Suppressor macrophage (primary cell): ENCODE results near the gene PLA2G2D.
"Not testable (repeated sequence)": the region's sequence is repeated elsewhere in the genome, so short reads cannot be mapped to it uniquely, and the experiment has no call there.

Experiments used
- DNase-seq, 4 experiments: peaks; one replicate each; pipeline ENCODE4 v3.0.0-alpha.2; 2020 to 2022

PLA2G2D gene

GRCh38 chr1:20142001-20142710, 22.8 kb upstream of the PLA2G2D start:
- no peak for DNase-seq

DNA sequence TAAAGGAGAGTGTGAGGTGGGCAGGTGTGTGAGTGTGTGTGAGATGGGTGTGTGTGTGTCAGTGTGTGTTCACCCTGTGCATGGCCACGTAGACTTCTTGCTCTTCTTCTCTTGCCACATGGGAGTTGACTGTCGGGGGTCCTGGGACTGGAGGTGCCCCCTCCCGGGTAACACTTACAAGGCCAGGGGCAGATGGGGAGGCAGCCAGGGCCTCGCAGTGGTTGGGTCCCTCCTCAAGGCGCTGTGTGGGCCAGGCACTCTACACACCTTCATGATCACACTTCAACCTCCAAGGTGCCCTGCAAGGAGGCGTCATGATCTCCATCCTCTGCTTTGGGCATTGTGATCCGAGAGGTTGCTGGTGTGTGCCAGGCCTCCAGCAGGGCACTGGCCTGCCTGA, 22.1 kb upstream of the PLA2G2D start:
- no peak for DNase-seq

- no peak for DNase-seq
Measured at GRCh38 chr1:20141001-20141400, 21.7 kb upstream of the PLA2G2D start.

DNA sequence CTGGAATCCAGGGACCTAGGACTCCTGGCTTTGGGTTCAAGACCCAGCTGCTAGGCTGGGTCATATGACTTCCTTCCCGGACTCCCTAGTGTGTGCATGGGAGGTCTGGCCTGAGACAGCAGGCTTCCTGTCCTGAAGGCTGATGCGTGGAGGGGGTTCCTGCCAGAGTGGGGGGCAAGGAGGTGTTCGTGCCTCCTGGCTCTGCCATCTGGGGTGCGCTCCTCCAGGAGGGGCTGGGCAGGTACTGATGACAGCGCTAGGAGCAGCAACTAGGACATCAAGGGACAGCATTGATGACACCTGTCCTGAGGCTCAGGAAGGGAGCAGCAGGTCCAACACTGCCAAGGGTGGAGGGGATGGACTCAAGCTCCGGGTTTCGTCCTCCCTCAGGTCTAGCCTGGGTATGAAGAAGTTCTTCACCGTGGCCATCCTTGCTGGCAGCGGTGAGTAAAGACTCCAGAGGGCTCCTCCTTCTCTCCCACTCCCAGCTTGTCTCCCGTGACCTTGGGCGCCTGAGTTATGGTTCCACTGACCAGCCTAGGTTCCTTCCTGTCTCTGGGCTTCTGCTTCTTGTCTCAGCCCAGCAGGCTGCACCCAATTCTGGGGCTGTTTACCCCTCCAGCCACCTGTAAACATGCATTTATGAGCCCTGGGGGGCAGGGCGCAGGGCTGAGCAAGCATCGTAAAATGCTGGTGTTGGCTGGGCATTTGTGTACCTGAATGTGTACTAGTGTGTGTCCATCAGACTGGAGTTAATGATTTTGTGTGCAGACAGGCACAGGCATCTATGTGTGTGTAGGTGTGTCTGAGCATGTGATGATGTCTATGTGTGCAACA, 20.7 kb upstream of the PLA2G2D start:
- no peak for DNase-seq

DNA sequence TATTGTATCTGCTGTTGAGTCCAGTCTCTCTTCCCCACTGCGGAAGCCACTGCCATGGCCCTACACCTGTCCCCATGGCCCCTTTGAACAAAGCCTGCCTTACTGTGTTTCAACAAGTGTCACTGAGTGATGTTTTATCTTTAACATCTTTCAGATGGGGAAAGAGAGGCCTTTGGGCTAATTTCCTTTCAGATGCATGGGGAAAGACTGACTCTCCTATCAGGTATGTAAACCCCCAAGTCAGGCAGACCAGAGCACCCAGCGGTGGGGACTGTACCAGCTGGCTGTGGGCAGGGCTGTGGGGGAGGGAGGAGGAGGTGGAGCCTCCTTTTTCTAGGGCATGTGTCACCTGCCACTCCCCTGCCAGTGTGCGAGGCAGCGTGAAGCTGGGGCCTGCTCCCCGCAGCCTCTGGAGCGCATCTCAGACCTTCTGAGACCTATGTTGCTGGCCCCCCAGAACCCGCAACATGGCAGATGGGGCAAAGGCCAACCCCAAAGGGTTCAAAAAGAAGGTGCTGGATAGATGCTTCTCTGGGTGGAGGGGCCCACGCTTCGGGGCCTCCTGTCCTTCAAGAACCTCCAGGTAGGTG, 19.7 kb upstream of the PLA2G2D start, which contains the start of gene PLA2G2F:
Gene PLA2G2F (plus strand): TSS at position 363 of the 590 bp plus-strand sequence. CDS start 105 bp downstream, at position 468.
- DNase-seq = no peak

GRCh38 chr1:20138346-20138745, 19.0 kb upstream of the PLA2G2D start:
- DNase-seq = no peak

DNA sequence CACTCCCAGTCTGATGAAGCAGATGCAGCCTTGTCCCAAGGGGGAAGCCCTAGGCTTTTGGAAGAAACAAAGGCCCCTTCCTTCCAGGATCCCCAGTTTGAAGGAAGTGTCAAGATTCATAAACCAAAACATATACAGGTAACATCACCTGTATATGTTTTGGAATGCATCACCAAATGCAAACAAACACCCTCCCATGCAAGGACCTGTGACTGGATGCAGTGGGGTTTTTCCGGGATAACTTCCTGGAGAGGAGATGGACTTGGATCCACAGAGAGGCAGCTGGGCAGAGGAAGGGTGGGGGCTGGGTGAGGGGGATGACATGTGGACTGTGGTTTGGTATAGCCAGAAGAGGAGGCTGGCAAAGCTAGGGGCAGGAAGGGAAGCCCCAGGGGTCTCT, 18.3 kb upstream of the PLA2G2D start:
- DNase-seq = no peak

DNA sequence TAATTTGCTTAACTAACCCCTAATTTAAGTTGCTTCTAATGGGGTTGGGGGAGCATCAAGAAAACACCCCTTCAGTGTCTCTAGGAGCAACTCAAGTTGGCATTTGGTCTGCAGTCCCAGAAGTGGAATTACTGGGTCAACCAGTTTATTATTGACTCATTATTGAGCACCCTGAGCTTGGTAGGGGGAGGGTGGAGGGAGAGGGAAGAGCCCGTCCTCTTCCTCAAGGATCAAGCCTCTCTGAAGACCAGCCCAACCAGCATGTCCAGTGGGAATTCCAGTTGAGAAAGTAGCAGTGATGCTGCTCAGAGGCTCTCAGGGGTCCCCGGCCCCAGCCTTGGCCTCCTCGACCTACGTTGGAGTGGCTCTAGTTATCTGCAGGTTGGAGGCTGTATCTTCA, 17.7 kb upstream of the PLA2G2D start:
- DNase-seq = no peak

GRCh38 chr1:20136249-20136648, 16.9 kb upstream of the PLA2G2D start:
- DNase-seq = no peak

GRCh38 chr1:20134995-20135394, 15.7 kb upstream of the PLA2G2D start:
- DNase-seq = no peak

- not testable (repeated sequence) for DNase-seq
Measured at GRCh38 chr1:20130518-20130917, 11.2 kb upstream of the PLA2G2D start.

- no peak for DNase-seq
Measured at GRCh38 chr1:20126806-20127440, 7.6 kb upstream of the PLA2G2D start.

GRCh38 chr1:20126041-20126805, 6.9 kb upstream of the PLA2G2D start:
- peak in 3 of 4 experiments; percentile 36 to 61 (median 53) for DNase-seq

- no peak for DNase-seq
Measured at GRCh38 chr1:20125100-20125499, 5.8 kb upstream of the PLA2G2D start.

DNA sequence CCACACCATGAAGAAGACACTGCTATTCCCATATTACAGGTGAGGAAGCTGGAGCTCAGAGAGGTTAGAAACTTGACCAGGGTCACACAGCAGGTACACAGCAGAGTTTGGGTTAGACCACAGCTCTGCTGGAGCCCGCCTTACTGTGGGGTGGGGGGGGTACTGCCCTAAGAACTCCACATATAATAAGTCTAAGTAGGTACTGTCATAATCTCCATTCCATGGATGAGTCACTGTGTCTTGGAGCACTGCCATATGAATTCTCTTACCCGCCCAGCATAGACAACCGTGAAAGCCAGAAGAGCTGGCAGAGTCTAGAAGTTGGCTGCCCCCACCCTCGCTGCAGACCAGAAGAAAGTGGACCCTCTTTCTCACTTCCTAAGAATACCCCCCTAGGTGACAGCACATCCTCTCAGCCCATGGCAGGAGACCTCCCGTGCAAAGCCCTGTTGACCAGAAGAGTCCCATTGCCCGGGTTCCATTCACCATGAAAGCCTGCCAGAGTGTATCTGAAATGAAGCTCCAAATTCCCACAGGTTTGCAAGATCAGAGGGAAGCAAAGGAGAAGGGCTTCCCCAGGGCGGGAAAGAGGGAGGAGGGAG, 5.2 kb upstream of the PLA2G2D start:
- DNase-seq = peak in 2 of 4 experiments; percentile 32 to 51

DNA sequence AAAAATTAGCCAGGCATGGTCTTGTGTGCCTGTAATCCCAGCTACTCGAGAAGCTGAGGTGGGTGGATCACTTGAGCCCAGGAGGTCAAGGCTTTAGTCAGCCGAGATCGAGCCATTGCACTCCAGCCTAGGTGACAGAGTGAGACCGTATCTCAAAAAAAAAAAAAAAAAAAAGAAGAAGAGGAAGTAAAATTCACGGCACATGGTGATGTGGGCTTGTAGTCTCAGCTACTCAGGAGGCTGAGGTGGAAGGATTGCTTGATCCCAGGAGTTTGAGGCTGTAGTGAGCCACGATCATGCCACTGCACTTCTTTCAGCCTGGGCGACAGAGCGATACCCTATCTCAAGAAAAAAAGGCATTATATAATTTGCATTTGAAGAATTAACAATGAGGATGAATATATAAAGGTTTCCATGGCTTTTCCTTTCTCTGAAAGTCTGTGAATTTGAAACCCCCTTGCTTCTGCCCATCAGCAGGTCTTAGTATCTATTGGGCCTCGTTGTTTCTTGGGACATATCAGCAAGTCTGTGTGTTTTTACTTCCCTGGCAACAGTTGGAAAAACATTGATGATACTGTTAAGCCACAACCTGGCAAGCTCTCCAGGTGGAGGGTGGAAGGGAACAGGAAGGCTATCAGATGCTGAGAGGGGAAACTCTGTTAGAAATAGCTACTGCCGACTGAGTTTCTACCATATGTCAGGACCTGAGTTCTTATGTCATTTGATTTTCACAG, 4.6 kb upstream of the PLA2G2D start:
- peak in 3 of 4 experiments; percentile 6 to 25 (median 19) for DNase-seq

DNA sequence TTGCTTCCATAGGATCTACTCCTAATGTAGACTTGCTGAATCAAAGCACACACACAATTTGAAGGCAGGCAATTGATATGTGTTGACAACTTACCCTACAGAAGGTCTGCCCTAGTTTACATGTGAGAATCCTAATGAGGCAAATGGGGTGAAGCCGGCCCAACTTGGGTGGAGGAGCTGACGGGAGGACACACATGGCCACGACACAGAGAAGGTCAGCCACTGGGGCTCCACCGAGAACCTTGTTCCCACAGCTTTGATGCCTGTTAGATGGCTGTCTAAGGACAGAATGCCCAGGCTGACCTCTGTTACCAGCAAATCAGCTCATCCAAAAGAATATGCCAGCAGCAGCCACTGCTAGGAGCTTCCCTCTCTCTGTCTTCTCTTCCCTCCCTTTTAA, 1.5 kb upstream of the PLA2G2D start:
- no peak for DNase-seq

- DNase-seq = no peak
Measured at GRCh38 chr1:20117236-20117635, 2.1 kb downstream of the PLA2G2D start.

DNA sequence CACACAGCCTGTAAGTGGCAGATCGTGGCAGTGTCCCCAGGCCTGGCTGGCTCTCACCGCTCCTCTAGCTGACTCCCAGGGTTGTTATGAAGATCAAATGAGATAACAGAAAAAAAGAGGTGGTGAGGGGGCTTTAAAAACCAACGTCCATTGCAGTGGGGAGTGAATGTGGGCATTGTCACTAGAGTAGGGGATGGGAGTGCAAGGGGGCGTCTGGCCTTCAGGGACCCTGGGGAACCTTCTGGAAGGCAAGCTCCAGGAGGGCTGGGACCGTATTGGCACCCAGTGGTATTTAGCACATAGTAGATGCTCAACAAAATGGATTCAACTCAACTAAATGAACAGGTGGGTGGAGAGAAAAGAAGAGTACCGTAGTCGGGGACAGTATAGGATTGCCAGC, 3.4 kb downstream of the PLA2G2D start:
- DNase-seq = no peak

GRCh38 chr1:20115479-20115878, 3.9 kb downstream of the PLA2G2D start:
- DNase-seq = no peak
